LNCAP (cell line): ENCODE data around the gene CHD2.

ENCODE experiments used
- TF ChIP-seq, protein P1 (sequence below): fragments of 450-650 bp; IDR thresholded peaks from 2 replicates; pipeline ENCODE4 v1.5.1; 2017; ENCODE audit warnings: mild to moderate bottlenecking

CHD2 gene

DNA sequence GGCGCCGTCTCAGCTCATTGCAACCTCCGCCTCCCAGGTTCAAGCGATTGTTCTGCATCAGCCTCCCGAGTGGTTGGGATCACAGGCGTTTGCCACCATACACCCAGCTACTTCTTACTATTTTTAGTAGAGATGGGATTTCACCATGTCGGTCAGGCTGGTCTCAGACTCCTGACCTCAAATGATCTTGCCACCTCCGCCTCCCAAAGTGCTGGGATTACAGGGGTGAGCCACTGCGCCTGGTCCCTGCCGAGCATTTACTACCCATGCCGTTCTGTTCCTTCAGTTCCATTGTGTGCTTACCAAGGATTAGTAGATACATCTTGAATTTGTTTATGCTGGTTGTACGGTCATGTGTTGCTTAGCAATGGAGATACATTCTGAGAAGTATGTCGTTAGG, 10.3 kb downstream of the CHD2 start:
- TF ChIP-seq, protein P1, sequence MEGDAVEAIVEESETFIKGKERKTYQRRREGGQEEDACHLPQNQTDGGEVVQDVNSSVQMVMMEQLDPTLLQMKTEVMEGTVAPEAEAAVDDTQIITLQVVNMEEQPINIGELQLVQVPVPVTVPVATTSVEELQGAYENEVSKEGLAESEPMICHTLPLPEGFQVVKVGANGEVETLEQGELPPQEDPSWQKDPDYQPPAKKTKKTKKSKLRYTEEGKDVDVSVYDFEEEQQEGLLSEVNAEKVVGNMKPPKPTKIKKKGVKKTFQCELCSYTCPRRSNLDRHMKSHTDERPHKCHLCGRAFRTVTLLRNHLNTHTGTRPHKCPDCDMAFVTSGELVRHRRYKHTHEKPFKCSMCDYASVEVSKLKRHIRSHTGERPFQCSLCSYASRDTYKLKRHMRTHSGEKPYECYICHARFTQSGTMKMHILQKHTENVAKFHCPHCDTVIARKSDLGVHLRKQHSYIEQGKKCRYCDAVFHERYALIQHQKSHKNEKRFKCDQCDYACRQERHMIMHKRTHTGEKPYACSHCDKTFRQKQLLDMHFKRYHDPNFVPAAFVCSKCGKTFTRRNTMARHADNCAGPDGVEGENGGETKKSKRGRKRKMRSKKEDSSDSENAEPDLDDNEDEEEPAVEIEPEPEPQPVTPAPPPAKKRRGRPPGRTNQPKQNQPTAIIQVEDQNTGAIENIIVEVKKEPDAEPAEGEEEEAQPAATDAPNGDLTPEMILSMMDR, result no peak

DNA sequence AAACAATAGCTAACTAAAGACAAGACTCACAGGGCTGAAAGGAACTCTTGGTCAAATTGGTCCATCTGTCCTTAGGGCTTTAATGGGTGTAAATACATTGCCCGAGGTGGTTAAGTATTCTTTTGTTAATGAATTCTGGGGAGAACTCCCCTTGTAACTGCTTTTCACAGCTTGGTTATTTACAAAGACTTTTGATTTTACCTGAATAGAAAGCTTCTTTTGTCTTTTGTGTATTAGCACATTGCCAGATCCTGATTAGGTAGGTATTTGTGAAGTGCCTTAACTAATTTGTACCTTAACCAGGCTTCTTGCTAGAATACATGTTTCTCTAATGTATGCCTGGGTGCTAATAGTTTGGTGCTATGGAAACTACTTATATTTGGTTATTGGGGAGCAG, 14.0 kb downstream of the CHD2 start:
- TF ChIP-seq, protein P1, result no peak

DNA sequence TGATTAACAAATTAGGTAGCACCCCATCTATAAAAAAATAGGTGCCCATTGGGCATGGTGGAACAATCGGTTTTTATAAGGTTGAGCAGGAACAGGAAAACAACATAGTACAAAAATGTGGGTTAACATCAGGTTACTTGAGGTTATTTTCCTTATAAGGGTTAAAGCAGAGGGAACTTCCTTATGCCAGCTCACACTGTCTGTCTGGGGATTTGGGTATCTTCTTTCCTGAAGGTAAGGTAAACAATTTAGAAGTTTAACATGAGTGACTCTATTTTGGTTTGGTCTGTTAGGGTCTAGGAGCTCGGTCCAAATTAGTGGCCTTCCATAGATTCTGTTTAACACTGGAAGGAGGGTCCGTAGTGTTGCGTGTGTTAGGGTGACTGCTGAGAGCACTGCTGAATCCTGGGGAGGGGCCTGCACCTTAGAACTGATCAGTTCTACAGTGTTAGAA, 14.7 kb downstream of the CHD2 start:
- TF ChIP-seq, protein P1, result no peak

DNA sequence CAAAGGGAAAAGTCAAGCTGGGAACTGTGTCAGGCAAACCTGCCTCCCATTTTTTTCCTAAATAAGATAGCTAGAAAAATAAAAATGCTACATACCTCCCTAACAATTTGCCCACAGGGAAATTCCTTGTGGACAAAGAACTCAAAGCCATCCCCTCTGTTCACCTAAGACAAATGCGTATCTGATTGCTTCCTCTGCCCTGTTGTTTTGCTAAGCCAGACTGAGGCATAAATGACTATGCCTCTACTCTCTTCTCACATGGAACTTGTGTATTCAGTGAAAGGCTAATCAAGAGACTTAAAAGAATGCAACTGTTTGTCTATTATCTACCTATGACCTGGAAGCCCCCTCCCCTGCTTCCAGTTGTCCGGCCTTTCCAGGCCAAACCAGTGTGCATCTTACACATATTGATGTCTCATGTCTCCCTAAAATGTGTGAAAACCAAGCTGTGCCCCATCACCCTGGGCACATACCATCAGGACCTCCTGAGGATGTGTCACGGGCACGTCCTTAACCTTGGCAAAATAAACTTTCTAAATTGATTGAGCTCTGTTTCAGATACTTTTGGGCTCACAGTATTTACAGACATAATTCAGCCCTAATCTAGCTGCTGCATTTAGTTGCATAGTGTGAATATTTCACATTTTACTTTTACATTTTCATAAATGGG, 15.8 kb downstream of the CHD2 start:
- TF ChIP-seq, protein P1, result no peak

DNA sequence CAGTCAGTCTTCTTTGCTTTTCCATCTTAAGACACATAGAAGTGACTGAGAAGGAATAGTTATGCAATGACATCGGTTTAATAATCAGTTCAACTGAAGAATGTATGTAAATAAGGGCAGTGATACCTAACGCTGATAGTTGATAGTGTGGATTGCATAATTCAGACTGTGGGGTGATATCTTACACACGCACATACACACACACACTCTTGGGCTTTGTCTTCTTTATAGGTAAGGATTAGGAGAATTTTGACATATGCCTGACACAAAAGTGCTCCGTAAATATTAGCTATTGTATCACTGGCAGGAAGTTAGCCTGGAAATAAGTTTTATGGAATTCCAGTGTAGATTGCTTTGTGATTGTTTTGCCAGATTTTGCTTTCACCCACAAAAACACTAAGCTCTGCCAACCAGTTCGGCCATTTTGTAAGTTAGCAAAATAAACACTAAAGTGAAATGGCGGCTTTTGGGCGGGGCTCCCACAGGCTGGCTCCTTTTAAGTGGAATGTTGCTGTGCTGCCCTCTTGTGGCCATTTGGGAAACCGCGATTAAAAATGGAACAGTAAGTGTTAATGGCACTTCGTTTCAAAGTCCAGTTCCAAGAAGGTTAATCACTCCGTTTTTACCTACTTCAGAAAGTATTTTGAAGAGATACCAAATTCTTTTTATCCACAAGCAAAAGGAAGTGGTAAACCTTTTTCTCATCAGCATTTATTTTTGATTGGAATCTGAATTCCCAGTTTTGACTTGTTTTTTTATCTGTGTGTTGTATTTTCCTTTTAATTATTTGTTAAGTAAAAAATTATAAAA, 17.7 kb downstream of the CHD2 start:
- TF ChIP-seq, protein P1, result peak; percentile 92

DNA sequence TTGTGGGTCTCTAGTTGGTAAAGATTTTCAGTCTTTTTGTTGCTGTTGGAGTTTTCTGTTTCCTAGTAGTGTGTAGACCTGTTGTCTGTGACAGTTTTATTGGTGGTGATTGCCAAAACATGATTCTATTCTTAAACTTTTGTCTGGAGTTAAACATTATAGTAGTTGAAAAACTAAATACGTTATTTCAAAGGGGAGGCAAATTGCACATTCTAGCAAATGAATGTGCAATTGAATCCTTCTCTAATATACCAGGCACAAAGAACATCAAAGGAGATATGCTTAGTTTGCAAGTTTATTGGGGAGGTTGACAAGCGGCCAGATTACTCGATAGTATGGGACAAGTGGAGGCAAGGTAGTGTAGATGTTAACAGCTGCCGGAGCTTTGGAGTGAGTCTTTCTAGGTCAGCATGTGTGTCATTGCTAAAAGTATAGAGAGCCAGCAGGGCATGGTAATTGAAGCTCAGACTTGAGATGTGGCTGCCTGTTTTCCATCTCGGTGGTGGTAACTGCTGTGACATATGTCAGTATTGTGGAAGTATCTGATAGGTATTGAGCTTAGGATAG, 20.6 kb downstream of the CHD2 start:
- TF ChIP-seq, protein P1, result no peak

DNA sequence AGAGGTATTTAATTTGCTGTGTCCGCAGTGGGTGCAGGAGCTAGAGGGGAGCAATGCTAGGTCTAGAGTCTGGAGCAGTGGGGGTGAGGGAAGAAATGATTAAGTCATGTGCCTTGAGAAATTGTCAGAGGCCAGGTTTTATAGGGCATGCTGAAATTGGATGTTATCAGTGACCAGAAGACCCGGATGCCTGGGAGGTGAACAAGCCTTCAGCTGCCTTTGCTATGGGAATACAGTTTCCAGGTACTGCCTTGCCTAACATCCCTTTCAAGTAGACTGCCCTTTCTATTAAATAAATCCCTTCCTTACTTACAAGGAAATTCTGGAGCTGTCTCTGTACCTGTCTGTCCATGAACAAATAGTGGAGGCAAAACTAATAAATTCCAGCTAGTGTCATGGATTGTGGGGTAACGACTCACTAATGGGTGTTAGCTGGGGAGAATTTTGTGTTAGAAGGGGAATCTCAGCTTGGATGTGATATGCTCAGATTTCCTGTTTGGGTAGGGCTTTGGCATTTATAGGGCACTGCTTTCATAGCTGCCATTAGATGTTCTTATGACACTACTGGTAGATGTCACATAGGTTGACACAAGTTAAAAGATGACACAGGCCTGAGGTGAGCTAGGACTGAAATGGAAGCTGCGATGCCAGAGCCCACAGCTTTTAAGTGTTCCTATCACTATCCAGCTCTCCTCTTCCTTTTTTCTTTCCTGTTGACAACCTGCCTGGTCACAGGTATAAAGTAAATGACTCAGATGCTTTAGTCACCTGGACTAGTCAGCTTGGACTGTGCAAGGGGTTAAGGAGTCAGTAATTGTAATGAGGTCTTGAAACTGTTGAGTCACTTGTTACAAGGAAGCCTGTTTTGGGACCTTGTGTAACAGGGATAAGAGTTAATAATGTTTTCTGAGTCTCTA, 21.3 kb downstream of the CHD2 start:
- TF ChIP-seq, protein P1, result no peak
